H1 (cell line): ENCODE data around the gene GIMAP5. TPM values are rescaled to one million over a fixed set of nuclear protein-coding genes. Genes with fewer than 3 reads are reported as not detected.
A peak's percentile ranks its signal among the peaks of the same experiment; 100 is the strongest.

Source experiments
- CTCF ChIA-PET: fragments of 300-600 bp; sonication (Branson Sonifier 250); formaldehyde crosslinking; loops from one replicate; lab custom pipeline; 2021; ENCODE audit not compliant: partially characterized antibody; lab: Charles Lee
- POLR2A ChIA-PET: fragments of 300-600 bp; sonication (Branson Sonifier 250); formaldehyde crosslinking; loops from one replicate; lab custom pipeline; 2021; ENCODE audit warnings: inconsistent platforms; ENCODE audit not compliant: partially characterized antibody; lab: Charles Lee
- DNase-seq, 2 experiments: peaks; one replicate each; pipeline versions ENCODE4 v3.0.0 to v3.0.0-alpha.2; 2010 to 2022; ENCODE audit warnings: low spot score in 2 of 2, low read depth in 1 of 2, mixed read lengths in 1 of 2
- FAIRE-seq: peaks from 2 replicates; lab custom pipeline; 2011; peaks lifted over from hg19 to GRCh38; lab: Jason Lieb, UNC
- H2AFZ ChIP-seq: 2 replicates; pipeline ENCODE4 v1.8.1; 2012; ENCODE audit warnings: low read length, inconsistent platforms
- H2AK5ac ChIP-seq: 2 replicates; pipeline ENCODE4 v1.6.1; 2013; ENCODE audit warnings: low read depth, low read length
- H2BK120ac ChIP-seq: replicated peaks from 2 replicates; pipeline ENCODE3; 2013; ENCODE audit warnings: low read depth, low read length, inconsistent platforms
- H2BK12ac ChIP-seq: 2 replicates; pipeline ENCODE4 v1.6.1; 2013; ENCODE audit warnings: low read depth, low read length
- H2BK15ac ChIP-seq: 2 replicates; pipeline ENCODE4 v1.6.1; 2013; ENCODE audit warnings: low read length
- H2BK20ac ChIP-seq: 2 replicates; pipeline ENCODE4 v1.6.1; 2013; ENCODE audit warnings: low read length
- H2BK5ac ChIP-seq: 2 replicates; pipeline ENCODE4 v1.6.1; 2013; ENCODE audit warnings: low read depth, low read length
- H3K14ac ChIP-seq: 2 replicates; pipeline ENCODE4 v1.6.1; 2013; ENCODE audit warnings: inconsistent platforms; ENCODE audit not compliant: insufficient read length
- H3K18ac ChIP-seq: 2 replicates; pipeline ENCODE4 v1.6.1; 2013; ENCODE audit warnings: low read length; ENCODE audit errors: extremely low read depth
- H3K23ac ChIP-seq: 2 replicates; pipeline ENCODE4 v1.6.1; 2013; ENCODE audit warnings: inconsistent platforms; ENCODE audit not compliant: insufficient read length
- H3K23me2 ChIP-seq: 2 replicates; pipeline ENCODE4 v1.6.1; 2013; ENCODE audit warnings: low read depth, low read length
- H3K27ac ChIP-seq: 2 replicates; pipeline ENCODE4 v1.6.1; 2011; ENCODE audit warnings: low read depth, low read length, inconsistent platforms
- H3K27me3 ChIP-seq, 4 experiments: replicated peaks in 1 of 4; 1 replicate in 1 of 4; 2 replicates in 3 of 4; pipeline versions ENCODE4 v1.6.1 to v1.8.1; 2011 to 2013; ENCODE audit warnings: low read length in 3 of 4, mild to moderate bottlenecking in 3 of 4, inconsistent platforms in 2 of 4, mixed read lengths in 2 of 4, moderate library complexity in 1 of 4; ENCODE audit not compliant: control insufficient read depth in 3 of 4, insufficient read depth in 3 of 4; ENCODE audit errors: extremely low read depth in 1 of 4
- H3K36me3 ChIP-seq, 4 experiments: 2 replicates each; pipeline versions ENCODE4 v1.6.1 to v1.8.1; 2011 to 2013; ENCODE audit warnings: mild to moderate bottlenecking in 4 of 4, low read length in 3 of 4, moderate library complexity in 2 of 4, control low read depth in 1 of 4, inconsistent platforms in 1 of 4; ENCODE audit not compliant: insufficient read depth in 4 of 4, control insufficient read depth in 2 of 4
- H3K4ac ChIP-seq: replicated peaks from 2 replicates; pipeline ENCODE3; 2013; ENCODE audit warnings: low read length, low read depth, mixed read lengths, inconsistent platforms; ENCODE audit not compliant: insufficient read length
- H3K4me1 ChIP-seq, 4 experiments: replicated peaks in 1 of 4; 1 replicate in 1 of 4; 2 replicates in 3 of 4; pipeline versions ENCODE4 v1.6.1 to v1.8.1; 2011 to 2013; ENCODE audit warnings: low read length in 3 of 4, inconsistent platforms in 2 of 4, mixed read lengths in 1 of 4; ENCODE audit not compliant: insufficient read depth in 4 of 4, control insufficient read depth in 3 of 4
- H3K4me2 ChIP-seq, 2 experiments: 2 replicates each; pipeline versions ENCODE4 v1.6.1 to v1.8.1; 2011 to 2013; ENCODE audit warnings: low read depth in 2 of 2, low read length in 2 of 2, control low read depth in 1 of 2, inconsistent platforms in 1 of 2, mild to moderate bottlenecking in 1 of 2; ENCODE audit not compliant: insufficient read depth in 1 of 2
- H3K4me3 ChIP-seq, 4 experiments: fragments of 200-600, 300-600 bp in 1 of 4; sonication (generic), shearing (Covaris generic), sonication (Bioruptor Twin) in 1 of 4; 2 replicates each; pipeline versions ENCODE4 v1.5.1 to v1.8.1; 2011 to 2016; ENCODE audit warnings: low read length in 4 of 4, low read depth in 3 of 4, control low read depth in 2 of 4, inconsistent platforms in 2 of 4, mild to moderate bottlenecking in 2 of 4, mixed read lengths in 1 of 4, moderate library complexity in 1 of 4; ENCODE audit not compliant: insufficient read depth in 2 of 4; ENCODE audit errors: extremely low read depth in 1 of 4
- H3K56ac ChIP-seq: replicated peaks from 2 replicates; pipeline ENCODE3; 2013; ENCODE audit warnings: low read depth, mild to moderate bottlenecking, mixed read lengths, low read length, inconsistent platforms; ENCODE audit not compliant: insufficient read length
- H3K79me1 ChIP-seq: 2 replicates; pipeline ENCODE4 v1.6.1; 2013; ENCODE audit warnings: low read depth, low read length, control low read depth
- H3K79me2 ChIP-seq, 2 experiments: 2 replicates each; pipeline versions ENCODE4 v1.6.1 to v1.8.1; 2012 to 2013; ENCODE audit warnings: low read length in 2 of 2, mild to moderate bottlenecking in 2 of 2, inconsistent platforms in 1 of 2; ENCODE audit not compliant: insufficient read depth in 2 of 2, control insufficient read depth in 1 of 2
- H3K9ac ChIP-seq, 4 experiments: replicated peaks in 1 of 4; 1 replicate in 1 of 4; 2 replicates in 3 of 4; pipeline versions ENCODE4 v1.6.1 to v1.8.1; 2011 to 2013; ENCODE audit warnings: low read depth in 3 of 4, low read length in 3 of 4, control low read depth in 2 of 4, mild to moderate bottlenecking in 2 of 4, moderate library complexity in 2 of 4, inconsistent platforms in 1 of 4; ENCODE audit errors: extremely low read depth in 1 of 4
- H3K9me3 ChIP-seq, 2 experiments: 2 replicates each; pipeline versions ENCODE4 v1.6.1 to v1.8.1; 2012 to 2013; ENCODE audit warnings: mild to moderate bottlenecking in 2 of 2, moderate library complexity in 2 of 2, control low read depth in 1 of 2, inconsistent platforms in 1 of 2, low read depth in 1 of 2, low read length in 1 of 2, mixed read lengths in 1 of 2; ENCODE audit not compliant: insufficient read depth in 2 of 2
- H4K20me1 ChIP-seq, 2 experiments: replicated peaks in 1 of 2; 2 replicates each; pipeline versions ENCODE3 to v1.8.1; 2011 to 2013; ENCODE audit warnings: inconsistent platforms in 2 of 2, low read length in 2 of 2, mild to moderate bottlenecking in 1 of 2; ENCODE audit not compliant: insufficient read depth in 2 of 2, control insufficient read depth in 1 of 2
- H4K5ac ChIP-seq: 2 replicates; pipeline ENCODE4 v1.6.1; 2013; ENCODE audit warnings: low read length, low read depth, mixed read lengths, inconsistent platforms; ENCODE audit not compliant: insufficient read length
- H4K8ac ChIP-seq: 2 replicates; pipeline ENCODE4 v1.8.0; 2013; ENCODE audit warnings: mild to moderate bottlenecking, moderate library complexity, low read length, inconsistent platforms; ENCODE audit not compliant: insufficient read depth; ENCODE audit errors: extremely low read depth
- H4K91ac ChIP-seq: replicated peaks from 2 replicates; pipeline ENCODE3; 2013; ENCODE audit warnings: low read length, mixed read lengths, inconsistent platforms; ENCODE audit not compliant: insufficient read length
- CREB1 ChIP-seq: IDR thresholded peaks from 2 replicates; pipeline ENCODE4 v1.6.1; 2012; ENCODE audit warnings: inconsistent platforms
- JUN ChIP-seq: IDR thresholded peaks from 2 replicates; pipeline ENCODE4 v1.6.1; 2011; ENCODE audit warnings: low read depth, mild to moderate bottlenecking, improper control_type of control experiment, low read length
- MAX ChIP-seq: IDR thresholded peaks from 2 replicates; pipeline ENCODE4 v1.6.1; 2012; ENCODE audit warnings: inconsistent platforms
- POLR2A ChIP-seq, 2 experiments: IDR thresholded peaks; 1 replicate in 1 of 2; 2 replicates in 1 of 2; pipeline ENCODE4 v1.6.1; 2011; ENCODE audit warnings: low read depth in 2 of 2, low read length in 2 of 2, mild to moderate bottlenecking in 2 of 2; ENCODE audit errors: control extremely low read depth in 1 of 2
- RAD21 ChIP-seq, 2 experiments: IDR thresholded peaks in 1 of 2; conservative IDR thresholded peaks in 1 of 2; 2 replicates each; pipeline ENCODE4 v1.6.1; 2011; ENCODE audit warnings: low read depth in 2 of 2, low read length in 2 of 2, improper control_type of control experiment in 1 of 2, inconsistent platforms in 1 of 2, mild to moderate bottlenecking in 1 of 2, moderate library complexity in 1 of 2
- SIX5 ChIP-seq: IDR thresholded peaks from 2 replicates; pipeline ENCODE4 v1.6.1; 2011; ENCODE audit warnings: mild to moderate bottlenecking, low read depth, low read length
- SP1 ChIP-seq: IDR thresholded peaks from 2 replicates; pipeline ENCODE4 v1.6.1; 2011; ENCODE audit warnings: low read depth, low read length
- SP4 ChIP-seq: IDR thresholded peaks from 2 replicates; pipeline ENCODE4 v1.6.1; 2012; ENCODE audit warnings: low read length, inconsistent platforms
- TCF12 ChIP-seq: IDR thresholded peaks from 2 replicates; pipeline ENCODE4 v1.6.1; 2011; ENCODE audit warnings: low read depth, mild to moderate bottlenecking, low read length
- ZNF274 ChIP-seq: IDR thresholded peaks from 2 replicates; pipeline ENCODE4 v1.7.0; 2012; ENCODE audit warnings: low read length, borderline replicate concordance; ENCODE audit errors: extremely low read depth
- WGBS, 2 experiments: shearing (Covaris generic) in 1 of 2; methylation state at CpG; one replicate each; pipeline versions ENCODE4 v1.1.6 to v1.1.7; 2013 to 2015; ENCODE audit warnings: low lambda C conversion rate in 2 of 2, mixed read lengths in 2 of 2, inconsistent platforms in 1 of 2, low coverage in 1 of 2, missing lambda C conversion rate in 1 of 2; ENCODE audit not compliant: insufficient replicate concordance in 2 of 2, insufficient coverage in 1 of 2, insufficient read length in 1 of 2; ENCODE audit errors: extremely low coverage in 1 of 2, missing lambda C conversion rate in 1 of 2; 5-methylcytosine and 5-hydroxymethylcytosine counted together
- polyA plus RNA-seq, 7 experiments: library from polyadenylated mRNA; depleted of rRNA in 3 of 7; stranded (reverse) in 5 of 7; unstranded in 2 of 7; fragments of >200 nt in 5 of 7; fragments of 200-250 nt in 2 of 7; gene quantifications; 1 replicate in 5 of 7; 2 replicates in 1 of 7; 4 replicates in 1 of 7; pipeline versions ENCODE4 v1.2.1 to v1.2.3, GENCODE V29; 2011 to 2013; ENCODE audit warnings: missing spikeins in 2 of 7, mixed read lengths in 2 of 7
- total RNA-seq: library from RNA; stranded (reverse); fragmentation: NEBNext Ultra II Directional; extraction: Animal tissue kit (Norgen Biotek cat#: 25700); gene quantifications from 2 replicates; pipeline ENCODE4 v1.2.1, GENCODE V29; 2021
- TF ChIP-seq, protein P1 (sequence below), 3 experiments: IDR thresholded peaks; 1 replicate in 2 of 3; 2 replicates in 1 of 3; pipeline versions ENCODE4 v1.5.1 to v1.6.1; 2011; ENCODE audit warnings: low read length in 3 of 3, mild to moderate bottlenecking in 3 of 3, inconsistent platforms in 2 of 3, low read depth in 1 of 3, moderate library complexity in 1 of 3; ENCODE audit not compliant: insufficient read depth in 1 of 3; ENCODE audit errors: control extremely low read depth in 1 of 3

Gene GIMAP5
- total and polyA plus RNA-seq, 2 of the 8 experiments (the other 6 are each of a cell fraction or from before 2014, with no cell fraction given) = not detected

- no peak overlapping the region for H2AFZ ChIP-seq
- ChIA-PET POLR2A (interaction anchor here (0.7 to 1.5 kb wide), 2 partner anchors 17 to 20 kb away, joined by 3 read pairs; no protein-coding TSS in a partner anchor), CTCF (interaction anchor here (0.6 to 3.8 kb wide), 23 partner anchors 9 to 466 kb away, joined by 3 to 50 read pairs (median 4); no protein-coding TSS in a partner anchor)
- FAIRE-seq (peak; percentile 97), DNase-seq (peak; percentile 41 to 93)
- no peaks in the 10 kb centered on the region for H3K36me3 ChIP-seq
- H3K56ac ChIP-seq = no peak overlapping the region
- H4K20me1 ChIP-seq = no peaks in the 10 kb centered on the region
- no peaks in the 10 kb centered on the region for H3K79me2 ChIP-seq
- no peak overlapping the region for H3K14ac ChIP-seq
- no peak overlapping the region for H4K5ac ChIP-seq
- H3K23me2 ChIP-seq = no peaks in the 10 kb centered on the region
- no peak overlapping the region for H2BK15ac ChIP-seq
- H3K4me2 ChIP-seq = no peak overlapping the region
- H3K4ac ChIP-seq = no peak overlapping the region
- H3K4me3 ChIP-seq = no peak overlapping the region
- no peak overlapping the region for H2BK20ac ChIP-seq
- no peak for TF ChIP-seq JUN
- TF ChIP-seq SIX5 = no peak
- TF ChIP-seq MAX = no peak
- TF ChIP-seq RAD21 (IDR thresholded peaks at IDR 0.05 in 1 of 2, conservative IDR thresholded peaks at IDR 0.05 in 1 of 2; ENCODE audit: low read depth in 2 of 2, low read length in 2 of 2) = peak; percentile 86 to 91
- TF ChIP-seq, protein P1, sequence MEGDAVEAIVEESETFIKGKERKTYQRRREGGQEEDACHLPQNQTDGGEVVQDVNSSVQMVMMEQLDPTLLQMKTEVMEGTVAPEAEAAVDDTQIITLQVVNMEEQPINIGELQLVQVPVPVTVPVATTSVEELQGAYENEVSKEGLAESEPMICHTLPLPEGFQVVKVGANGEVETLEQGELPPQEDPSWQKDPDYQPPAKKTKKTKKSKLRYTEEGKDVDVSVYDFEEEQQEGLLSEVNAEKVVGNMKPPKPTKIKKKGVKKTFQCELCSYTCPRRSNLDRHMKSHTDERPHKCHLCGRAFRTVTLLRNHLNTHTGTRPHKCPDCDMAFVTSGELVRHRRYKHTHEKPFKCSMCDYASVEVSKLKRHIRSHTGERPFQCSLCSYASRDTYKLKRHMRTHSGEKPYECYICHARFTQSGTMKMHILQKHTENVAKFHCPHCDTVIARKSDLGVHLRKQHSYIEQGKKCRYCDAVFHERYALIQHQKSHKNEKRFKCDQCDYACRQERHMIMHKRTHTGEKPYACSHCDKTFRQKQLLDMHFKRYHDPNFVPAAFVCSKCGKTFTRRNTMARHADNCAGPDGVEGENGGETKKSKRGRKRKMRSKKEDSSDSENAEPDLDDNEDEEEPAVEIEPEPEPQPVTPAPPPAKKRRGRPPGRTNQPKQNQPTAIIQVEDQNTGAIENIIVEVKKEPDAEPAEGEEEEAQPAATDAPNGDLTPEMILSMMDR (IDR thresholded peaks at IDR 0.05; ENCODE audit: control extremely low read depth in 1 of 3, insufficient read depth in 1 of 3, low read depth in 1 of 3, low read length in 3 of 3) = peak; percentile 85 to 88 (median 88)
- TF ChIP-seq ZNF274 = no peak
- TF ChIP-seq CREB1 = 0 out of 2 replicates have a peak, but pooled peaks have one; percentile 20
- TF ChIP-seq SP4 = no peak
- TF ChIP-seq TCF12 = no peak
- TF ChIP-seq POLR2A (IDR thresholded peaks at IDR 0.05; ENCODE audit: control extremely low read depth in 1 of 2, low read depth in 2 of 2, low read length in 2 of 2) = no peak
- no peak for TF ChIP-seq SP1
- no peak overlapping the region for H4K8ac ChIP-seq
- no peak overlapping the region for H2AK5ac ChIP-seq
- no peak overlapping the region for H3K18ac ChIP-seq
- H2BK120ac ChIP-seq = no peak overlapping the region
- H3K9me3 ChIP-seq = no peaks in the 10 kb centered on the region
- H3K9ac ChIP-seq = no peak overlapping the region
- H4K91ac ChIP-seq = no peak overlapping the region
- 19% methylated on average over 12 of the region's 12 CpGs; no CpG with 5 or more reads in 1 of the 2 experiments for WGBS, 2 experiments
- H2BK12ac ChIP-seq = no peak overlapping the region
- H3K27me3 ChIP-seq = no peaks in the 10 kb centered on the region; a peak in 1 of 7 replicates
- H3K27ac ChIP-seq = no peak overlapping the region
- H3K4me1 ChIP-seq = no peaks in the 10 kb centered on the region
- no peaks in the 10 kb centered on the region for H3K79me1 ChIP-seq
- H3K23ac ChIP-seq = no peak overlapping the region
- no peak overlapping the region for H2BK5ac ChIP-seq
Observed at GRCh38 chr7:150778738-150779301, 41.6 kb downstream of the GIMAP5 start.
